T-helper 2 cell treated with Interferon-gamma antibody and Interleukin-4, amounts not matched to agents 100 ng/mL and 5 ng/mL, for 36 hours (primary cell): Measurements from ENCODE around the gene NBEAL2. TPM values are rescaled to one million over a fixed set of nuclear protein-coding genes. Genes with fewer than 3 reads are reported as not detected.

Experiments
- intact Hi-C: fragments of 100-400 bp; cut with micrococcal nuclease; formaldehyde crosslinking; loops from one replicate; pipeline ENCODE4 v1.15.1; 2023
- total RNA-seq: library from RNA; stranded (reverse); gene quantifications from 2 replicates; pipeline ENCODE4 v1.2.3, GENCODE V29; 2022

The NBEAL2 gene
- total RNA-seq: 266 and 268 TPM in 2 replicates

DNA sequence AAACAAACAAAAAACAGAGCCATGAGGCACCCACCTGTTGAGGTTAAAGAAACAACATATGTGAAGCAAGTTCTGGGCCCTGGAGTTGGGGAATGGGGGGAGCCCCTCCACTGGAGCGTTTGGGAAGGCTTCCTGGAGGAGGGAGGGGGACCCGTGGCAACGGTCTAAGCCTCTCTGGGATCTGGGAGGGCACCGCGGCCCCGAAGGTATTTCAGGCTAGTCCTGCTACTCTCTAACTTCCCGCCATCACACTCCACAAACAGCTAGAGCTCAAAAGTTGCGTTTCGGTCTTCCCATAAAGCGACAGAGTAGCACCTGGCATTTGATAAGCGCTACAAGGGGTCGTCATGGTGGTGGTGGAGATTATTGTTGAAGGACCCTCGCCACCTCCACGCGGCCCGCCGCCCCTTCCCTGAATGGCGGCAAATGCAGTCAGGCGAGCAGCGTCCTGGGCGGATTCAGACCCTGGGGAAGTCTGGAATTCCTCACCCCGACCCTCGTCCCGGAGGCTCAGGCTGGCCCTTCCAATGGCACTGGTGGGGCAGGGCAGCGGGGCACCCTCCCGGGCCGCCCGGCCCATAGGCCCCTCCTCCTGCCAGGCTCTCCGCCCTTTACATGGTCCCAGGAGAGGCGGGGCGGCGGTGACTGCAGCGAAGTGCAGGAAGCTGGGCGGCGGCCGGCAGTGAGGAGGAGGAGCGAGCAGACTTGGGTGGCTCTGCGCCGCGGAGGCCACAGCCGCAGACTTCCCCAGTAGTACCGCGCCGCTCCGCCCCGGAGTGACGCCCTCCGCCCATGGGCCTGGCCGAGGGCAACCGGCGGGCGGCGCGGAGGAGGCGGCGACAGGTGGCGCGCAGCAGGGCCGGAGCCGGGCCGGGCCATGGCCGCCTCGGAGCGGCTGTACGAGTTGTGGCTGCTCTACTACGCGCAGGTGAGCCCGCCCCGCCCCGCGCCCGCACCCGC lies at the start of gene NBEAL2:
NBEAL2 (plus strand) TSS at position 682 of the 960 bp plus-strand sequence; CDS start at position 878, 196 bp downstream.
- intact Hi-C loops: loop anchor here (1.0 to 5.0 kb wide), 6 partner anchors 8 to 987 kb away; partner anchors contain the start of genes ELP6, KIF9, KLHL18 and SETD2

- intact Hi-C loops: no loop called here
Observed at GRCh38 chr3:46930166-46930944, 49.1 kb upstream of the NBEAL2 start.

GRCh38 chr3:46930945-46931403 lies 48.5 kb upstream of the NBEAL2 start:
- intact Hi-C loops: no loop called here

DNA sequence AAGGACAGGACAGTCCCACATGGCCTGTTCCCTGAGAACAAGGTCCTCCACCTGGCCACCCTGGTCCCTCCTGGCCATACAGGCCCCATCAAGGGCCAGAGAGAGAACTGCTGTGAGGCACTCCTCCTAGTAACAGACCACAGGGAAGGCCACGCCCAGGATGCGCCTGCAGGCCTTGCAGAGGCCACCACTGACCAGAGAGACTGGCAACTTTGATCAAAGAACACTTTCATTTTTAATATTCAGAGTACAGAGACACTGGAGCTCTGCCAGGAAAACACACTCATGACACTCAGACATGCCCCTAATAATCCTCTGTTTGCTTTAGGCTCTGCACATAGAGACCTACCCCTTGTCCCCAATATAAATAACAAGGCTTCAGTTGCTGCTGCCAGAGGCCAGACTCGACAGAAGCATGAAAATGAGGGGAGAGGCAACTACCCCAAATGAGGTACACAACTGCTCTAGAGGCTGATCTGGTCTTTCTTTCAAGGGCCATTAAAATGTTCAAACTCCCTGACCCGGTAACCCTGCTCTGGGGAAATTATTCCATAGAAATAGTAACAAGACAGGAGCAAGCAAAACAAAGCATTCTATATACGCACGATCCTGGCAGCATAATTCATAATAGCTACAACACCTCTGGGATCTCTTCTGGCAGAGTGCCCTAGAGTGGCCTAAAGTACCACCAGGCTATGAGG lies 47.7 kb upstream of the NBEAL2 start:
- intact Hi-C loops: no loop called here

DNA sequence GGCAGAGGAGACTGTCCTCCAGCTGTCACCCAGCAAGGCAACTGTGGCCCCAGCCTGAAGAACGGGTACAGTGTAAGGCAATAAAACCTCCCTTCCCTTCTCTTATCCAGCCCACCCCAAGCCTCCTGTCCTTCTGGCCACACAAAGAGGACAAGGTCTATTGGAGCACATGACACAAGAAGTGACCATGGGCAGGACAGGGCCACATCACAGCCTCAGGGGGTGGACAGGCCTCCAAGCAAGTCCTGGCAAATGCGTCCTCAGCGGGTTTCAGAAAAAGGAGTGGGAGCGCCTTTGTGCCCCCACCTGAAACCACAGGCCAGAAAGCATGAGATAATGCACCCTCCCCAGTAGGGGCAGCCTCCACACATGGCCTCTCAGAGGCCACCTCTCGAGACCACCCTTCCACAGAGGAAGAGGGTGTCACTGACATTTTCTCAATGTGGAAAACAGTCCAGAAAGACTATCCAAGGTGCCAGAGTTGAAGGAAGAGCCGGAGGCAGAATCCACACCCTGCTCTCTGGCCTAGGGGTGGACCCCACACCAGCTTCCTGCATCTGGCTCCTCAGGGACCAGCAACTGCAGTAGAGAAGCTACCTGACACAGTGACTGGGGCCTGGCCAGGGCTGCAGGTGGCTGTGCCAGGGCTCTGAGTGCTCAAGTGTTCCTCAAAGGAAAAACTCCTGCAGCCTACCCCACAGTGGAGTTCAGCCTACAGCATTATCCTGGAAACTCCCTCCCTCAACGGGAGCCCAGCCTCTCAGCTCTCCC lies 46.8 kb upstream of the NBEAL2 start:
- intact Hi-C loops: no loop called here

DNA sequence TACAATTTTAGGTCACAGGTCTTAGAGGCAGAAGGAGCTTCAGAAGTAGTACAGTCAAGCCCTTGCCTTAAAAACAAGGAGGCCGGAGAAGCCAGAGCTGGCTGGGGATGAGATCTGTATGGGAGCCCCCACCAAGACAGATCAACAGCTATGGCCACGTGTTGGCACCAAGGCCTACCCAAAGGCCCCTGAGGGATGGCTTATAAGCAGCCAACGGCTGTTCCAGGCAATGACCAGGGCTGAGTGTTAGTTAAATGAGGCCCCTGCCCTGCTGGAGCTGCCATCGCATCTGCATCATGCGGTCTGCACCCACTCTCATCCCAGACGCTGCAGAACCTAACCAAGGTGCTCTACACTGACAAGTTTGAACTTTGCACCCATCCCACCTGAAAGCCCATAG lies 46.2 kb upstream of the NBEAL2 start:
- intact Hi-C loops: no loop called here

DNA sequence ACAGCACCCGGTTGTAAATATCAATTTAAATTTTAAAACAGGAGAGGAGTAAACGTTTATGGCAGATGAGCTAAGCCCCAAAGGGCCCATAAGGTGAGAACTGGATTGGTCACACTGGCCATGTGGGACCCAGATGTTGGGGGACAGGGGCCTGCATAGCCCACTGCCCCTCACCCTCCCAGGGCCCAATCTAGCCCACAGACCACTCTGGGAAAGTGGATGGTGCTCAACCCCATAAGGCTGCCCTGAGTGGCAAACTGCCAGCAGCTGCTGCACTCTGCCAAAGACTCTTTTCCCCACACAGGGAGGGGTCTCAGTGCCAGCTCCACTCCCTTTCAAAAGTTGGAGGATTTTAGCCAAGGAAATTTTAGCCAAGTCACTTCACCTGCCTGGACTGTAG lies 45.4 kb upstream of the NBEAL2 start:
- intact Hi-C loops: no loop called here

DNA sequence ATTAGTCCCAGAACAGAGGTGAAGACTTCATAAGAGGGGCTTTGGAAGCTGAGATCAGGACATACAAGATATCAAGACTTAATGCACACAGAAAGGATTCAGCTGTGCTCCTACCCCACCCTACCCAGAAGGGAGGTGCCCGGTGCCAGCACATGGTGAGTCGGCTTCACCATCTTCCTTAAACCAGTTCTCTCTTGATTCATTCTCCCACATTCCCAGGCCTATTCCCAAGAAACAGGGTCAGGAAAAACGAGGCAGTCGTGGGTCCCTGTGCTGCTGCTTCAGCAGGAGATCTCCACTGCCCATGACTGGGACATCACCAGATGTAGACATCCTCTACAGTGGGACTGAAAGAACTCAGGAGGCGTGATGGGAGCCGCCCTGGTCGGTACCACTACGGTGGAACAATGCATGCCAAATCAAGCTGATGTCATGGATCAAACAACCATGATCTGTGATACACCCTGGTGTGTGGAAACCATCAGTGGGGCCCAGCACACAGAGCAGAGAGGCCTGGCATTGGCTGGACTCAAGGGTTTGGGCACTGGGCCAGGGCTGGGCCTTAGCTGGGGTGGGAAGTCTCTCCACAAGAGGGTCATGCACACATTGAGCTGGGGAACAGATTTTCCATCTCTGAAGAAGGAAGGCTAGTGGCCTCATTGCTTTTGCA lies 44.8 kb upstream of the NBEAL2 start:
- intact Hi-C loops: no loop called here

DNA sequence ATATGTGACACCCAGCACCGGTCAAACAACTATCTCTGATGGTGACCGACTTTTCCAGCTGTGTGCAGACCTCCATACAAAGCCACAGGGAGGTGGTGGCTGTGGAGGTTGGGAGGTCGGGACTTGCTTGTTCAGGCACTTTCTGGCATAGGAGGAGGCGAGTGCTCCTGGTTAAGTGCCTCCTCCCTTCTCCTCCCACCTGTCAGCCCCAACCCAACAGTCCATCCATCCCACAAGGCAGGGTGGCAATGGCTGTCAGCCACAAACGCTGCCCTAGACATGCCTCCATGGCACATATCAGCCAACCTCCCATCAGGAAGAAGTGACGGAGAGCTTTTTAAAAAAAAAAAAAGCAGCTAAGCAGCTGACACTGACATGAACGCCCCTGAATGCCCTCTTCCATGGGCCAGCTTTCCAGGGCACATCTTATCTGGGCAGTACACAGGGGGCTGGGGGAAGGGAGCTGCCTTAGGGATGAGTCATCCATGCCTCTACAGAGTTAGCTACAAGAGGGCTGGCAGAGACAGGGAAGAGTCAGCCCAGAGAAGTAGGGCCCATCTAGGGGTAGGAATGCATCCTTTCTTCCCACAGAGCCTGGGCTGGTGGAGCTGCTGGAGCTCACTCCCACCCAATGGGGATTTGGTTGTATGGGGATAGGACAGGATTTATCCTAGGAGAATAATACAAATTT lies 44.2 kb upstream of the NBEAL2 start:
- intact Hi-C loops: no loop called here

- intact Hi-C loops: no loop called here
Observed at GRCh38 chr3:46935989-46936558, 43.4 kb upstream of the NBEAL2 start.

GRCh38 chr3:46936733-46937250 lies 42.7 kb upstream of the NBEAL2 start:
- intact Hi-C loops: no loop called here

DNA sequence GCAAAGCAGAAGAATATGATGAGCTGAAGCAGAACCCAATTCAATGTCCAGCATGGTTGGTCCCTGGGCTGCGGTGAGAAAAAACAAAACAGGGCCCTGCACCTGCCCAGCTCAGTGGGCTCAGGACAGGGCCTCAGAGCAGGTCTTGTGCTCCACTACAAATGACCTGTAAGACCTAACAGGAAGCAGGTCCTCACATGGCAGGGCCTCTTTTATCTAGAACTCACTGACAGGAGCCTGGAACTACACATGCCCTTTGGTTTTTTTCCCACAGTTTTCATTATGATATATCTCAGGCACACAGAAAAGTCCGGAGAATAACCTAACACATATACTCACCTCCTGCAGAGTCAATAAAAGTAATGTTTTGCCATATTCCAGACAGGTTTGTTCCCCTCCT lies 41.3 kb upstream of the NBEAL2 start:
- intact Hi-C loops: no loop called here

- intact Hi-C loops: no loop called here
Observed at GRCh38 chr3:46939578-46940445, 39.7 kb upstream of the NBEAL2 start.

- intact Hi-C loops: no loop called here
Observed at GRCh38 chr3:46942076-46942475, 37.4 kb upstream of the NBEAL2 start.

DNA sequence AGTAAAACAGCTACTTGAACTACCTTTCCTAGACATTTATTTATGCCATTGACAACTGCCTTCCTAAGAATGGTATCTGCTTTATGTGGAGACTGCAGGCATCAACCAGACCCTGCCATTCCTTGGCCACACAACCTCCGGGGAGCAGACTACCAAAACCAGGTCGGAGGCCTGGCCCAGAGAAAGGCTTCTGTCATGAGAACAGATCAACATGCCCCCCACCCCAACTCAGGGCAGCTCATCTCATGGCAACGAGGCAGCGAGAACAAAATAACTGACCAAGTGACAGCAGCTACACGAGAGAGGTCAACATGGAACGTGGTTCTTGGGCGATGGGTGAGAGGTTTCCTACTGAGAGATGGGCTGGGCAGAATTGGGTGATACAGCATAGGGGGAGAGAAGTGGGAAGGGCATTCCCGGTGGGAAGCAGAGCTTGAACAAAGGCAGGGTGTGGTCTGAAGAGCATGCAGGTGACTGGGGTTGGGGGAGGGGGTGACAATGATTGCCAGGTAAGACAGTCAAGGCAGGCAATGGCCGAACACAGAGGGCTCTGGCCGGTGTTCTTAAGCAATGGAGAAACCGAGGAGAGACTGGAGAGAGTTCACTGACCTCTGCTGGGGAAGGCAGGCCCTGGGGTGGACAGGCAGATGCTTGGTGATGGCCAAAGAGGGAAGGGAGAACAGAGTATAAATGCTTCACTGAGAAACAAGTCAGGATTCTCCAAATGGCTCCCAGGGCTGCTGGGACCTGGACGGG lies 36.8 kb upstream of the NBEAL2 start:
- intact Hi-C loops: no loop called here

- intact Hi-C loops: no loop called here
Observed at GRCh38 chr3:46943237-46944187, 36.0 kb upstream of the NBEAL2 start.
